Measurements from ENCODE around the gene TMEM219.

Gene TMEM219

GRCh38 chr16:30003670-30004423 is 42.0 kb downstream of the TMEM219 start:
- TF ChIP-seq GATA3 (IDR thresholded peaks at IDR 0.05; ENCODE audit: low read depth, low read length) (no peak), GATA2 (IDR thresholded peaks at IDR 0.05; ENCODE audit: low read depth, low read length) (no peak)

DNA sequence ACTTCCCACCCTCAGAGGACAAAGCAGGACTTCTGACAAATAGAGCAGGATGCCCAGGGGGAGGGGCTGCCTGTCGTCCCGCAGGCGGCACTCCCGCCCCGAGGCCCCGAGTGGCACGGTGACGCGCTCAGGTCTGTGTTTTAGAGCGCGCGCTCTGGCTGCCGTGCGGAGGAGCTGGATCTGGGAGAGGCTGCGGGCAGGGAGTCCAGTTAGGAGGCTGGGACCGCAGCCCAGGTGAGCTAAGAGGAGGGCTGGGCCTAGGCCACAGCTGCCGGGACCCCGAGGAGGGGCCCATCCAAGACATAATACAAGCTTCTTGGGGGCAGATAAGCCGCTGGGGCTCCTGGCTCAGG is 42.5 kb downstream of the TMEM219 start:
- TF ChIP-seq GATA3 (IDR thresholded peaks at IDR 0.05; ENCODE audit: low read depth, low read length), result no peak
- TF ChIP-seq GATA2 (IDR thresholded peaks at IDR 0.05; ENCODE audit: low read depth, low read length), result no peak

DNA sequence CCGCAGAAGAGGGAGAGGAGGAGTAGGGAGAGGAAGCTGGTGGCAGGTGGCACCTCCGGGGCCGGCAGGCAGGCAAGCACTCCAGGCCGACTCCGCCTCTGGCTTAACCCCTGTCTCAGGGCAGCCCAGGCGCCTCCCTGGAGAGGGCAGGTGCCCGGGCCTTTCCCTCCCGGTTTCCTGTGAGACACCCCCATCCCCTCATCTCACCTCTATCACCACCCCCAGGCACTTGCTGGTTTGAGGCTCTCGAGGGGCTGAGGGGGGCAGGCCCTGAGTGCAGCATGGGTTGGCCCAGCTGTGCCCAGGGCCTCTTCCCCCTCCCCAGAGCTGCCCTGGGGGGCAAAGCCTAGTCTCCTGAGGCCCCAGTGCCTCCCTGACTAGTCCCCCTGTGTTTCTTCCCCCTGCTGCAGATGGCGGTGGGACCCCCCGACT is 42.9 kb downstream of the TMEM219 start:
- TF ChIP-seq GATA2 (IDR thresholded peaks at IDR 0.05; ENCODE audit: low read depth, low read length), result no peak
- TF ChIP-seq GATA3 (IDR thresholded peaks at IDR 0.05; ENCODE audit: low read depth, low read length), result no peak

- TF ChIP-seq GATA2 (IDR thresholded peaks at IDR 0.05; ENCODE audit: low read depth, low read length) (no peak), GATA3 (IDR thresholded peaks at IDR 0.05; ENCODE audit: low read depth, low read length) (no peak)
These were observed 43.6 kb downstream of the TMEM219 start for GRCh38 chr16:30005341-30006094.

DNA sequence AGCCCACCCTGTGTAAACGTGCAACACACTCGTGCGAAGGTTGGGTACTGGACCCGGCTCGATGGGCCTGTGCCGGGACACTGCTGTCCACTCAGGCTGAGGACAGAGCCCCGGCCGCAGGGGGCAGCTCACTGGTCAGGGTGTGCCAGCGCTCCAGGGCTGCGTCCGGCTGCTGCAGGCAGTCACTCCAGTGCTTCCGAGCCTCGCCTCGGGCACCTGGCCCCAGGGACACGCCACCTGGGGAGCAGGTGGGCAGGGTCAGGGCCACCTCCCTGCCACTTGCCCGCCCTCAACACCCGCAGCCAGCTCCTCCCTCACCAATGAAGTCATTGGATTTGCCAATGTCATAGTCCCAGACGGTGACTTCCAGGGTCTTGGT is 44.2 kb downstream of the TMEM219 start:
- TF ChIP-seq GATA2 (IDR thresholded peaks at IDR 0.05; ENCODE audit: low read depth, low read length) (no peak), GATA3 (IDR thresholded peaks at IDR 0.05; ENCODE audit: low read depth, low read length) (no peak)

GRCh38 chr16:30006659-30007377 is 44.9 kb downstream of the TMEM219 start:
- no peak for TF ChIP-seq GATA3 (IDR thresholded peaks at IDR 0.05; ENCODE audit: low read depth, low read length)

- TF ChIP-seq GATA2 (IDR thresholded peaks at IDR 0.05; ENCODE audit: low read depth, low read length) (no peak), GATA3 (IDR thresholded peaks at IDR 0.05; ENCODE audit: low read depth, low read length) (no peak)
These were observed 45.6 kb downstream of the TMEM219 start for GRCh38 chr16:30007378-30007895.

GRCh38 chr16:30009085-30009862 is 47.4 kb downstream of the TMEM219 start:
- TF ChIP-seq GATA3 (IDR thresholded peaks at IDR 0.05; ENCODE audit: low read depth, low read length) (no peak), GATA2 (IDR thresholded peaks at IDR 0.05; ENCODE audit: low read depth, low read length) (no peak)

DNA sequence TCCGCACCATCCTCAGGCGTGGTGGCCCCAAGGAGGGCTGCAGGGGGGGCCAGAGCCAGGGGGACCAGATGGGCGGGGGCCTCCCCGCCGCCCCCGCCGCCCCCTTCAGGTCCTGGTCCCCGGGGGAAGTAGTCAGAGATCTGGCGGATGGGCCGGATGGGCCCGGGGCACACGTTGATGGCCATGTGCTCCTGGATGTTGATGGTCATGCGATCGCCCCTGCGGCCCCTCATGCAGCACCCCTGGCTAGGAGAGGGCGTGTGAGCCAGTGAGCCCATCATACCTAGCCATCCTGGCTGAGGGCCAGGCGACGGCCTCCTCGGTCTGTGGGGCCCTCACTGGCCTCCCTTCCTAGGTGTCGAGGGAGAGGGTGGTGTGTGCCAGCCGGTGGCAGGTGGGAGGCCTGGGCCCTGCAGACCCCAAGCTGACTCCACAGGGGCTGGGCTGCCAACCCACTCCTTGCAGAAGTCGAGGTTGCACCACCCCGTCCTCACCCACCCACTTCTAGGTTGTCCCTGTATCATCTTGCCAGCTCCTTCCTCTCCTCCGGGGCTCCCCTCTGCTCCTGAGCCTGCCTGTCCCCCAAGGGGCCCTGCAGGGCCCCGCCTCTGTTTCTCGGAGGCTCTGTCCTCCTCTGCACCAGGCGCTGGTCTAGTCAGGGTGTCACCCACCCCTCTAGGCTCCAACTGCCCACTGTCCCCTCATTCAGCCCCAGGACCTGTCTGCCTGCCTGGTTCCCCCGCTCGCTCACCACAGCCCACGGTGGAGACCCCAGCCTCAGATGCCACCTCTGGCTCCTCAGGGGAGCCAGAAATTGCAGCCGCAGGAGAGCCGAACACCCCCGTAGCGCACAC is 48.3 kb downstream of the TMEM219 start:
- TF ChIP-seq GATA3 (IDR thresholded peaks at IDR 0.05; ENCODE audit: low read depth, low read length), result no peak
- no peak for TF ChIP-seq GATA2 (IDR thresholded peaks at IDR 0.05; ENCODE audit: low read depth, low read length)

- no peak for TF ChIP-seq GATA2 (IDR thresholded peaks at IDR 0.05; ENCODE audit: low read depth, low read length)
- no peak for TF ChIP-seq GATA3 (IDR thresholded peaks at IDR 0.05; ENCODE audit: low read depth, low read length)
These were observed 49.2 kb downstream of the TMEM219 start, which contains the start of gene DOC2A for GRCh38 chr16:30010844-30011713. TSS of gene DOC2A (minus strand) at chr16:30011027. CDS start at chr16:30010222, 805 bp downstream.

DNA sequence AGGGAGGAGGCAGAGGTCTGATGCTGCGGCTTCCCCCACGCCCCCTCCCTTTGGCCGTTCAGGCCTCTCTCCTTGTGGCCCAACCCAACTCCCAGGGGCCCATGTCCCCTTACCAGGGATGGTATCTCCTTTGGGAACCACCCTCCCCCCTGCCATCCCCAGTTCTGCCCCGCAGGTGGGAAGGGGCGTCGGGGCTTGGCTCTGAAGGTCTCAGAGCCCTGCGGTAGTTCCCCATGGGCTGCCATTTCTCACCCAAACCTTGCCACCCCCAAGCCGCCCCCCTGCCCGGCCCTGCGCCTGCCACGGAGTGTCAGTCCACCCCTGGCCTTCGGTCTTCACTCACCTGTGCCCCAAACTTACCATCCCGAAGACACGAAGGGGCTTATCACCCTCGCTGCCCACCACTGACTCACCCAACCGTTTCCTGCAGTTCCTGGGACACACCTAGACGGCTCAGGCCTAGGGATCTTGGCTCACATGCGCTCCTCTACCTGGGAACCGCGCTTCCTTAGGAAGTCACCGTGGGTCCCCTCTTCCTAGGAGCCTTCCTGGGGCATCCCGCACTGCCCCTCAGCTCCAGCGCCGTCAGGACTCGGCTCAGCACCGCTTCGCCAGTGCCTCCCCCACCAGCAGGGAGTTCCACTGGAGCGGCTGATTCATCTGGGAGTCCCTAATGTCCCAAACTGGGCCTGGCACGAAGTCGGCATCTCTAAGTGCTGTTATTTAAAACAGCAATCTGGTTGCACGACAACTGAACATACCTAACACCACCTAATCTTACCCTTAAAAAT is 50.0 kb downstream of the TMEM219 start:
- no peak for TF ChIP-seq GATA2 (IDR thresholded peaks at IDR 0.05; ENCODE audit: low read depth, low read length)
- no peak for TF ChIP-seq GATA3 (IDR thresholded peaks at IDR 0.05; ENCODE audit: low read depth, low read length)

Measured in SH-SY5Y (cell line).